HTR-8/SVneo (cell line): Measurements from ENCODE around the gene IQSEC3.
A peak's percentile ranks its signal among the peaks of the same experiment; 100 is the strongest.

Experiments
- DNase-seq: peaks from one replicate; pipeline ENCODE4 v3.0.0; 2011; ENCODE audit warnings: low spot score, mixed read lengths; ENCODE audit not compliant: insufficient read length
- FAIRE-seq: peaks from 2 replicates; lab custom pipeline; 2011; peaks lifted over from hg19 to GRCh38; lab: Jason Lieb, UNC

The IQSEC3 gene

DNA sequence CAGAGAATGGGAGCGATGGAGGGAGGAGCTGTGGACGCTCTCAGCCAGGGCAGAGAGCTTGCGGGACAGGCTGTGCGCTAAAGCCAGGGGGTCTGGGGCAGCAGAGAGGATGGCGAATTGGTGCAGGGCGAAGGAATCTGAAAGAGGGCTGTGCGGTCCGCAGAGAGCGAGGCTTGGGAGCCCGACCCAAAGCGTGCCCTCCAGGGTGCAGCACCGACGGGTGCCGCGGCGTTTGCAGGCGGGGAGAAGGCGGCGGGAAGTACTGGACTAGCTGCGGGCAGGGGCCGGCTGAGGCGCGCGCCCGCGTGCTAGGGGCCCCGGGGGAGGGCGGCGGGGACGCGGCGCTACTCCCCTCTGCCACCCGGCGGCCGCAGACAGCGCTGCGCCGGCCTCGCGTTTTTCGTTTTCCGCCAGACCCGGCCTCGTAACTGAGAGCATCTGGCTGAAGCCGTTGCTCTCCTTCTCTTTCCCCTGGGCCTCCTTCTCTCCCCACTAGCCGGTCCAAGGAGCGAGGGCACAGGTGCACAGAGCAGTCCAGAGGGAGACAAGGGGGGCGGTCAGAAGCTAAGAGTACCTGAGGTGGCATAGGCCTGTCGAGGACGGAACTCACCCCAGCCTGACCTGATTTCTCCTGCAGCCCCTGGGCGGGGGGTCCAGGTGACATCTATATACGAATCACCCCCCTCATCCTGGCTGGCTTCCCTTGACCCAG lies 122.5 kb downstream of the IQSEC3 start:
- peak; percentile 44 for FAIRE-seq
- peak; percentile 68 for DNase-seq

DNA sequence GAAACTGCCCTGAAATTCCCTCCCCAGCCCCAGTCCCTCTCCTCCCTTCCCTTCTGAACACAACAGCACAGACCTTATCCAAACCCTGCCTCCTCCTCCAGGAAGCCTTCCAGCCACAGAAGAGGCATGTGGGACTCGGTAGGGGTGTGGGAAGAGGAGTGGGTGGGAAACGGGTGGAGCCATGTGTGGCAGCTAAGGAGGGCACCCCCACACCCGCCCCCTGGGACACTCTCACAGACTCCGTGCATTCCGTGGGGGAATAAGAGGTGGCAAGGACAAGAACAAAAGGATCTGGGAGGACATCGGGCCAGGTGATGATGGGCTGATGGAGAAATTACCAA lies 123.0 kb downstream of the IQSEC3 start:
- FAIRE-seq (no peak), DNase-seq (no peak)

DNA sequence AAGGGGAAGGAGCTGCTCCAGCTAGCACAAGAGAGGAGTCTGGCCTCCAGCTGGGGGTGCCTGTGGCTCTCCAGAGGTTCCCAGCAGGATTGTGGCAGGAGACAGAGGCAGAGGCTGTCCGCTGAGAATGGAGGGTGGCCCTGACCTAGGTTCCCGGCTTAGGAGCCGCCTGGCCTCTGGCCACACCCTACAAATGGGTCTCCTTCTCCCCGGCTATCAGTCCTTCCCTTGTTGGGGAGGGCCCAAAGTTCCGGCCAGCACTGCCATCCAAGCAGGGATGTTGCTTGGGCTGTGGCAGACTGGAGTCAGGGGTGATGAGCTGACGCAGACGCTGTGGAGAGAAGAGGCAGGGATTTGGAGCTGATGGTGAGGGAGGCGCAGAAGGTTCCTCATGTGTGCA lies 124.3 kb downstream of the IQSEC3 start:
- FAIRE-seq (no peak), DNase-seq (no peak)

DNA sequence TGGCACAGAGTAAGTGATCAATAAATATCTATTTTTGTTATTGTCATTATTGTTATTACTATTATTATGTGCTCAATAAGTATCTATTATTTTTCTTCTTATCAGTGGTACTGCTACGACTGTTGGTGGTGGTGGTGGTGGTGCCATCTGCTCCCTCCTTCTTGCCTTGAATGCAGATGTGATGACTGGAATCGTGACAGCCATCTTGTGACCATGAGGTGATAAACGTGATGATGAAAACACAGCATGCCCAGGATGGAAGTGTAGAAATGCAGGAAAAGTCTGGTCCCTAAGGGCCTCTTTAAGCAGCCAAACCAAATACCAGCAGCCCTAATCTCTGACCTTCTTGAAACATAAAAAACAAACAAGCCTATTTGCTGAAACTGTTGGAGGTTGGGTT lies 125.0 kb downstream of the IQSEC3 start:
- FAIRE-seq (no peak), DNase-seq (no peak)

DNA sequence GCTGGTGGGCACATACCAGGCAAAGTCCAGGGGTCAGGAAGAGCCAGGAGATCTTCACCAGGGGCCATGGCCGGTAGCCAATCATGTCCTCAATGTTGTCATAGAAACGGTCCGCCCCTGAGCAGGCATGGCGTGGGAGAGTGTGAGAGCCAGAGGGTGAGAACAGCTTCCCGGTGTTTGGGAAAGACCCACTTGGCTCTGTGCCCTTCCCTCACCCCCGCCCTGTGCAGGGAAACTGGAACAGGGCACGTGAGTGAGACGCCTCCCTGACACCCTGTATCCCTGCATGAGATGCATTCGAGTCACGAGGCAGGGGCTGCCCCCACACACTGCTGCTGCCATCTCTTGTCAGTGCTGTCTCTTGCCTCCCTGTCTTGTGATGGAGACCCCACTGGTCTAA lies 126.7 kb downstream of the IQSEC3 start:
- no peak for DNase-seq
- FAIRE-seq, result no peak

DNA sequence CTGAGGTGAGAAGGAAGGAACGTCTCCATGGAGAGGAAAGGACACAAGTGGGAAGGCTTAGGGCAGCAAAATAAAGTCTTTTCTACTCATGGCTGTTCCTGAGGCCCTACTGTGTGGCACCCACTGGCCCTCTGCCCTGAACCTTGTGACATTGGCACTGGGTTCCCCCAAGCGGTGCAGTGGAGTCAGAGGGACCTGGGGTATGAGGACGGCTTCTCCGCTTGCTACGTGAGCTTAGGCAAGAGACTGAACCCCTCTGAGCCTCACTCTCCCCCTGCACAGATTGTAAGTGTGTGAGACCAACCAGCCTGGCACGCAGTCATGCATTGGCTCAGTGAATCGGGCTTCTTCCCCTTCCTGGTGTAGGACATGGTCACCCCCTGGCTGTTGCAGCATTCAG lies 127.7 kb downstream of the IQSEC3 start:
- FAIRE-seq, result no peak
- DNase-seq, result no peak

DNA sequence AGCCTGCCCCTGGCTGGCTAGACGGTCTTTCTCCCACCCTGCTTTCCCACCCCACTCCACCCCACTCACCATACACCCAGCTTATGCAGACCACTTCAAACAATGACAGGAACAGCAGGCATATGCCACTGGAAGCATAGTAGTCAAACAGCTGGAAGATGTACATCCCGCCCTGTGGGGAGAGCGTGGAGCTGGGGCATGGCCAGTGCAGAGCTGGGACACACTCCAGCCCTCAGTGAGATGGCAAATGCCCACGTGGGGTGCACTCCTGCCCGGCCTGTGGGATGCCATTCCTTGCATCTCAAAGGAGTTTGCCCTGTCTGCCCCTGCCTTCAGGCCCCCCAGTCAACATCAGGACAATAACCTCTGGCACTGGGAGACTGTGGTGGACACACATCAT lies 128.6 kb downstream of the IQSEC3 start:
- DNase-seq, result no peak
- FAIRE-seq, result no peak

DNA sequence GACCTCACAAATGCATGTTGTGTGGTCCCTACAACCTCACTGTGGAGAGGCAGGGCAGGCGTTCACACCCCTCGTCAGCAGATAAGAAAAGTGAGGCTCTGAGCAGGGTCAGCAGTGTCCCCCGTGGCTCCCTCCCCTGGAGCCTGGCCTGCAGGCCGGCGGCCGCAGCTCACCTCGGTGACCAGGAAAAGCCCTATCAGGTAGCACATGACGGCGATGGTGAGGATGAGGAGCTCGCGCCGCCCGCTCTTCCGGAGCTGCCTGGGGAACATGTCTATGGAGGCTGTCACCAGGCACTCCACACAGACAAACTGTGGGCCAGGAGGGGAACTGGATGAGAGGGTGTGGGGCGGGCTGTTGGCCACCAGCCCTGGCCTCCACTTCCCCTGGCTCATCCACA lies 129.4 kb downstream of the IQSEC3 start:
- DNase-seq (no peak), FAIRE-seq (no peak)

DNA sequence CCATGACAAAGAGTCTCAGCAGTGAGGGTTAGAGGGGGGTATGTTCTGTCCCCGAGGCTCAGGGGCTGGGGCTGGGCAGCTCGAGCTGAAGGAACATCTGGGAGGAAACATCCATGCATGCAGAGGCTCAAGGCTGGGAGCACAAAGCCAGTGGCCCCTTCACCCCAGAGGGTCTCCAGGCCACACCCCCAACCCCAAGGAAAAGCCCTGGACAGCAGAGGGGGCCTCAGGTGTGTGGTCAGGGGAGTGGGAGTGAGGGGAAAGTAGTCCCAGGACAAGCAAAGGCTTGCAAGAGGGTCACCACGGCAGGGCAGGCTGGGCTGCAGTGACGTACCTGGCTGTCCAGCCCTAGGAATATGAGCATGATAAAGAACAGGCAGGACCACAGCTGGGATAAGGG lies 129.9 kb downstream of the IQSEC3 start:
- FAIRE-seq (no peak), DNase-seq (no peak)

DNA sequence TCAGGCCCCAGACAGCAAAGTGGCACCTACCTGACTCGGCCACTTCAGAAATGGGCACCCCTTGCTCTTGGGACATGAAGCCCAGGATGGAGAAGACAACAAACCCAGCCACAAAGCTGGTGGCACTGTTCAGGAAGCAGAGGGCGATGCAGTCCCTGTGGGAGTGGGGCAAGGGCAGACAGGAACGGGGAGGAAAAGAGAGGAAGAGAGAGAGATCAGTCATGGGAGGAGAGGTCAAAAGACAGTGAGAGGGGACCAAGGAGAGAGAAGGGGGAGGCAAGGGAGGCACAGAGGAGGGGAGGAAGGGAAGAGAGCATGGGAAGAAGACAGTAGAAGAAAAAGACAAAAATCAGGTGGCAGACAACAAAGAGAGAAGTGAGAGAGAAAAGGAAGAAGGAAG lies 130.8 kb downstream of the IQSEC3 start:
- no peak for FAIRE-seq
- DNase-seq, result no peak

DNA sequence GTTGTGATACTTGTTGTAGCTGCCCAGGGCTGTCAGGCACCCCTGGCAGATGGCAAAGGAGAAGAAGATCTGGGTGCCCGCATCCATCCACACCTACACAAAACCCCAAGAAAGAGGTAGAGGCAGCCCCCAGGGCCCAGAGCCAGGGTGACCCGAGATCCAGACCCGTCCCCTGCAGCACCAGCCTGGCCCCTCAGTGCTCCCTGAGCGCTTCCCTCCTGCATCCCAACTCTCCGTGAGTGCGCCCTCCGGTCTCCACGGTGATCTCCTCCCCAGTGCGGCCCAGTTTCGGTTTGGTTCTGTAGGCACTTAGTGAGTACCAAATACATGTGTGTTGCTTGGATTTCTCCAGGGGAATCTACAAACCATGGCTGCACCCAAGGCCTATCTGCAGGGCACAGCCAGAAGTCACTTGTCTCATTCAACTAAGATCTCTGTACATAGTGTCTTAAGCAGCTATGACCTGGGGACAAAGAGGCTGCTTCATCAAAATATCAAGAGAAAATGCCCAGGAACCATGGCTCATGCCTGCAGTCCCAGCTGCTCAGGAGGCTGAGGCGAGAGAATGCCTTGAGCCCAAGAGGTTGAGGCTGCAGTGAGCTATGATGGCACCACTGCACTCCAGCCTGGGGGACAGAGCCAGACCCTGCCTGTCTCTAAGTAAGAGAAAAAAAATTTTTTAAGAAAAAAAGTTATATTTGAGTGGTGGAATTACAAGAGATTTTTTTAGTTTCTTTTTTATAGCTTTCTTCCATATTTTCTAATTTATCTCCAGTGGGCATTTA lies 131.5 kb downstream of the IQSEC3 start:
- no peak for DNase-seq
- no peak for FAIRE-seq

DNA sequence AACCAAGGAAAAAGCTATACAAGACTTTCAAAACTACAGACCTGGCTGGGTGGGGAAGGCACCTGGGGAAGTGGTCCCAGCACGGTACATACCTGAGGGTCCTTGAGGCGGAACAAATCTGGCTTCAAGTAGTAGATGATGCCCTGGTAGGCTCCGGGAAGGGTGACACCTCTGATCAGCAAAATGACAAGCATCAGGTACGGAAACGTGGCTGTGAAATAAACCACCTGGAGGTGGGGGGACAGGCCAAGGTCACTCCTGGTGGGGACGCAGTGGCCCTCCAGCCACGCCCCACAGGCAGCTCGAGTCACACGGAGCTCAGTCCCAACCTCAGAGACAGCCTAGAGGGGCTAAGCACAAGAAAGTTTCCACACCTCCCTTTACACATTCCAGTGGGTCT lies 132.1 kb downstream of the IQSEC3 start:
- FAIRE-seq, result no peak

DNA sequence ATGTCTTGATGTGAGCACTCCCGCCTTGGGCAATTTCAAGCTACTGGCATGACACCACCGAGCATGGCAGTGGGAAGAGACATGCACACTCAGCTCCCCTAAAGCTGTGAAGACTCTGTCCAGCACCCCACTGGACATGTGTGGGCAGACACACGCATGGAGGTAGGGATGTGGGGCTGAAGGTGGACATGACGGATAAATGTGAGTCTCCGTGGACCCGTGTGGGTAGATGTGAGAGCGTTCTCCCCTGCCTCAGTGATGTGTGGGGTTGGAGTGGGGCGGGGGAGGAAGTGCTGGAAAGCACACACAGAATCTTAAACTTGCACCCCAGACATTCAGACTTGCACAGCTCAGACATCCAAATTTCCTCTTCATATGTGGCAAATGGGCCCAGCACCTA lies 134.8 kb downstream of the IQSEC3 start:
- DNase-seq, result no peak
- FAIRE-seq, result no peak

More for the DNA sequence above, 132.1 kb downstream of the IQSEC3 start:
- DNase-seq, result no peak

DNA sequence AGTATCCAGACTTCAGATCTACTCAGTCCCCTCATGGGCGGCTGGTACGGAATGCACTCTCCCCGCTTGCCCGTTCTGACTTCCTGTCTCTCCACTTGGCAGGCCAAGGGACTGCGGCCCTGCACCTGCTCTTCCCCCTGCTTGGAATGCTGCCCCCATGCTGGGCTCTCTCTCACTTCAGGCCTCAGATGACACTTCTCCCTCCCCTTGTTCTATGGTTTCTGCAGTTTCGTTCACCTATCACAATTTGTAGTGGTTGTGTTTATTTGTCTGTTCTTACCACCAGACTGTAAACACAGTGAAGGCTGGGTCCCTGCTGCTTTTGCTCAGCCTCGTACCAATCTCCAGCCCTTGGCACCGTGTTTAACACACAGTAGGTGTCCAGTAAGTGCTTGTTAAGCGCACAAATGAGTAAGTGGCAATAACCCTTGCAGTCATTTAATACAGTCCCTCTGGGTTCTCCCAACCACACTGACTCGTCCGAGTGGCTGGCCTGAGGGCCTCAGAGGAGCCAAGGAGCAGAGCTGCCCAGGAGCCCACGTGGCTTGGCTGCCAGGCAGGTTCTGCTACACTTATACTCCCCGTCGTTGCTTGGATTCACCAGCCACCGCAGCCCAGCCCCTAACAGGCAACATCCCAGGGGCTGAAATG lies 135.6 kb downstream of the IQSEC3 start:
- DNase-seq (no peak), FAIRE-seq (no peak)

DNA sequence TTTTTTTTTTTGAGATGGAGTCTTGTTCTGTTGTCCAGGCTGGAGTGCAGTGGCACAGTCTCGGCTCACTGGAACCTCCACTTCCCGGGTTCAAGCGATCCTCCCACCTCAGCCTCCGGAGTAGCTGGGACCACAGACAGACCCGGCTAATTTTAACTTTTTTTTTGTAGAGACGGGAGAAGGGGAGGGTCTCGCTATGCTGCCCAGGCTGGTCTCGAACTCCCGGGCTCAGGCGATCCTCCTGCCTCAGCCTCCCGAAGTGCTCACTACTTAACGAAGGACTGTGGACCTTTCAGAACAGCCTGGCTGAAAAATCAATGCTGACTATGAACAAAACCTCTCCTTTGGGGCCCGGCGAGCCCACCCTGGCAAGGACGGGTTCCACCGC lies 136.5 kb downstream of the IQSEC3 start:
- no peak for FAIRE-seq
- no peak for DNase-seq

DNA sequence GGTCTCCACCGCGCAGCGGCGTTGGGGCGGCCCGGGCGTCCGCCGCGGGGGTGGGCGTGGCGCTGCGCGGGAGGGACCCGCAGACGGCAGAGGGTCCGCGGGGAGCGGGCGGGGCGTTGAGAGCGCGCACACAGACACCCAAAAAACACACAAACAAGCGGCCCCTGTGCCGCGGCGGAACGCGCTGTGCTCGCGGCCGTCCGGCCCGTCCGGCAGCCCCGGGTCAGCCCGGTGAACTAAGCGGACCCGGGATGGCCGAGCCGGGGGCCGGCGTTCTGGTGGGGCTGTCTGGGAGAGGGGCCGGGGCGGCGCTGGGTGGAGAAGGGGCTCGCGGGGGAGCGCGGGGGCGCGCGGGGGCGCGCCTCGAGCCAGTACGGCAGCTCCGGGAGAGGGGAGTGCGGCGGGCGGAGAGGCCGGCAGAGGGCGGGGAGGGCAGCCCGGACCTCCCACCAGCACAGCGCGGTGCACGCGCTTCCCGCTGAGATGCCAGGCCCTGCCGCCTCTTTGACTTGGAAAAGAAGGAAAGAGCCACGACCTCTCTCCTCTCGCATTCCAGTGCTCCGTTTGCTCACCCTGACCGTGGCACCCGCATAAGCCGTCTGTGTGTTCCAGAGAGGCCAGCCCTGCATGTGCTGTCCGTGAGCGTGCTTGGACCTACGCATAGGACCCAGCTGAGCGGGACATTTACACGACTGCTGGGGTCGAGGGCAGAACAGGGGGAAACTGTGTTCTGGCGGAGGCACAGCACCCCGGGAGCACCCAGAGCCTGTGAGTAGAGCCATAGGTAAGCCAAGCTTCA lies 137.1 kb downstream of the IQSEC3 start:
- peak; percentile 54 for DNase-seq
- no peak for FAIRE-seq

DNA sequence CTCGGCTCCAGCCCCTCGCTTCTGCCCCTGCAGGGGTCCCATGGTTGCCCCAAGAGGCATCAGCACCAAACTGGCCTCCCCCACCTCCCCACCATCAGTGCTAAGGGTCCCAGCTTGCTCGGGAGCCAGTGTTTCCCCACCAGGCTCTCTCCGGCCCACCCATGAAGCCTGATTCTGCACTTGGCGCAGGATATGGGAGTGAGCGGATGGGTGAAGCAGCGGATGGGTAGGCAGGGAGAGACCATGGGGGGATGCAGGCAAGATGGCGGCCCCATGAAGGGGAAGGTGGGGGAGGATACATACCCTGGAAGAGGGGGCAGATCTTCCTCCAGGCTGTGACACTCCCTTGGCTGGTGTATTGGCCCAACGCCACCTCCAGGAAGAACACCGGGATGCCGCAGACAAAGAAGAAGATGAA lies 137.7 kb downstream of the IQSEC3 start:
- DNase-seq (no peak), FAIRE-seq (no peak)

DNA sequence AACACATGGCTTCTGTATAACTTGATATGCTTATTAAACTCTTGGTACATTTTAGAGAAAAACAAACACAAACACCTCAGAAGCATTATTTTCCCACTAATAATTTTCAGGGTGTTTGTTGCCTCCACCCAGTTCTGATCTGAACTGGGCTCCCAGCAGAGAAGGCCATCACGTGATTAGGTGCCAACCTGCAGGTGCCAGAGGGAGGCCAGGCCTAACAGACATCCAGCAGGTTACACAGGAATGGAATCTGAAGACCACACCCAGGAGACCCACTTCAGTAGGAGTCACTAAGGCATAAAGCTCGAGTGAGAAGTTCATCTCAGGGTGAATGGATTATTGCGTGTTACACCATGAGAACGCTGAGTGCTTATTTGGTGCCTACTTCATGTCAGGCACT lies 138.5 kb downstream of the IQSEC3 start:
- DNase-seq, result no peak
- no peak for FAIRE-seq

DNA sequence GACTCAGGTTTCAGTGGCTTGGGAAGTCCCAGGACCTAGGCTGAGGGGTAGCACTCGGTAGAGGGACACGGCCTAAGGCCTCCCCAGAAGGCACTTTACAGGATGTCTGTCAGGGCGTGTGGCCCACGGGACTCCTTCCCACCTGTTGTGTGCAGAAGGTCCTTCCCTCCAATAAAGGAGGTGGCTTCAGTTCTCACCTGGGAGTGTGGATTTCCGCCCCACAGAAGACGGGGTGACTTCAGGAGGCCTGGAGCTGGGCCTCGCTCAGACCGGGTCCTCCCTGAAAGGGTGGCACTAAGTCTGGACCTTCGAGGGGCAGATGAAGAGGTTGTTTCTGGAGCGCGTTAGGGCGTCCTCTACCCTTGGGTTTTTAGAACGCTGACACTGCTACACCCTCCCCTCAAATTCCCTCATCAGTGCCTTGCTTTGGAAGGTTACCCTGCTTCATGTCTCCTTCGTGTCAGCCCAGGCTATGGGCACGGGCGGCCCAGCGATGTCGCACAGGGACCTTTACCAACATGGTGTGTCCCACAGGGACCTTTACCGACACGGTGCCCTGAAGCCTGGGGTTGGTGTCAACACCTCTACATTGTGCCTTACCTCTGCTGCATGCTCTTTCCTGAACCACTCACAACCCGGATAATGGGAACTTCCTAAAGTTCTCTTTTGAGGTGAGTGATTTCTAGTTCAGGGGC lies 140.3 kb downstream of the IQSEC3 start:
- DNase-seq (no peak), FAIRE-seq (no peak)

DNA sequence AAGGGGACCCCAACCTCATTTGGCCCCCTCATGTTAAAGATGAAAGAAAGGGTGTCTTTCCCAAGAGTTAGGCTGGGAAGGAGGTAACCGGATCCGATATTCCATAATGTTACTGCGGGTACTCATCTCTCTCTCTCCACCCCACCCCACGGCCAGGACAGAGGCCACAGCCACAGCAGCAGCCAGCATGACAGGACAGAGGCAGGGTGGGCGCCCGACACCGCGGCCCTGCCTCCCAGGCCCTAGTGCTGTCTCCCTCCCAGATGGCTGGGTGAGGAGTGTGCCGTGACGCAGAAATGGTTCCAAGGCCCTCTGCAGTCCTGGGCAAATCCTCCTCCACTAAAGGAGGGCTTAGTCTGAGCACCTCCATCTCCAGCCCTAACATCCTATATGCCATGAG lies 141.2 kb downstream of the IQSEC3 start:
- DNase-seq, result no peak
- FAIRE-seq, result no peak
